ENCODE measurements around the gene WIPI1.
A peak's percentile ranks its signal among the peaks of the same experiment; 100 is the strongest.

The WIPI1 gene

DNA sequence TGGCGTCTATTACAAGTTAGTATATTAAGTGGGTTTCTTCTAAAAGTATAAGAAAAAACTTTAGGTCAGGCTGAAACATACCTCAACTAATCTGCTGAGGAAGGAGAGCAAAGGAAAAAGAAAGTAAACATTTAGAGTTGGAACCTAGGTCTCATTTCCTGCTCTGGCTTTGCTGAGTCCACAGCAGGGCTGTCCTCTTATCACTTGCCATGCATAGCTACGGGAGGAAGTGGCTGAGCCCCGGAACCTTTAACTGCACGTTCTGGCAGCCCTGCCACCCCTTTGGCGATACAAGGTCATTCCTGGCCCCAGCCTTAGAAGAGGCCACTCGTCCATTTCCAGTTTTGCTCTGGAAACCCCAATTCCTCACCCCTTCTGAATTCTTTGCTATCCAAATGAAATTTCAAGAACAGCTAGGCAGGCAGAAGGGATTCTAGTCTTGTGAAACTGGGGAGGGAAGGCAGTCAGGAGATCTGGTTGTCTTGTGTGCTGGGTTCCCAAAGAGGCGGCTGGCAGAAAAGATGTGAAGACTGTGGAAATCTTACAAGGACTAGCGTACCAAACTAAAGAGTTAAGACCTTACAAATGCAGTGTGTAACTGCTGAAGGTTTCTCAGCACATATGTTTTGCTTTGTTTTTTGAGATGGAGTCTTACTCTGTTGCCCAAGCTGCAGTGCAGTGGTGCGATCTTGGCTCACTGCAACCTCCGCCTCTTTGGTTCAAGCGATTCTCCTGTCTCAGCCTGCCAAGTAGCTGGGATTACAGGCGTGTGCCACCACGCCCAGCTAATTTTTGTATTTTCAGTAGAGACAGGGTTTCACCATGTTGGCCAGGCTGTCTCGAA lies 19.1 kb downstream of the WIPI1 start:
- DNase-seq (ENCODE audit: low read depth), result no peak
- TF ChIP-seq, protein P1, sequence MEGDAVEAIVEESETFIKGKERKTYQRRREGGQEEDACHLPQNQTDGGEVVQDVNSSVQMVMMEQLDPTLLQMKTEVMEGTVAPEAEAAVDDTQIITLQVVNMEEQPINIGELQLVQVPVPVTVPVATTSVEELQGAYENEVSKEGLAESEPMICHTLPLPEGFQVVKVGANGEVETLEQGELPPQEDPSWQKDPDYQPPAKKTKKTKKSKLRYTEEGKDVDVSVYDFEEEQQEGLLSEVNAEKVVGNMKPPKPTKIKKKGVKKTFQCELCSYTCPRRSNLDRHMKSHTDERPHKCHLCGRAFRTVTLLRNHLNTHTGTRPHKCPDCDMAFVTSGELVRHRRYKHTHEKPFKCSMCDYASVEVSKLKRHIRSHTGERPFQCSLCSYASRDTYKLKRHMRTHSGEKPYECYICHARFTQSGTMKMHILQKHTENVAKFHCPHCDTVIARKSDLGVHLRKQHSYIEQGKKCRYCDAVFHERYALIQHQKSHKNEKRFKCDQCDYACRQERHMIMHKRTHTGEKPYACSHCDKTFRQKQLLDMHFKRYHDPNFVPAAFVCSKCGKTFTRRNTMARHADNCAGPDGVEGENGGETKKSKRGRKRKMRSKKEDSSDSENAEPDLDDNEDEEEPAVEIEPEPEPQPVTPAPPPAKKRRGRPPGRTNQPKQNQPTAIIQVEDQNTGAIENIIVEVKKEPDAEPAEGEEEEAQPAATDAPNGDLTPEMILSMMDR (conservative IDR thresholded peaks at IDR 0.05; ENCODE audit: low read depth, low read length), result no peak
- no peak overlapping the region for H3K4me3 ChIP-seq (ENCODE audit: low read length)

DNA sequence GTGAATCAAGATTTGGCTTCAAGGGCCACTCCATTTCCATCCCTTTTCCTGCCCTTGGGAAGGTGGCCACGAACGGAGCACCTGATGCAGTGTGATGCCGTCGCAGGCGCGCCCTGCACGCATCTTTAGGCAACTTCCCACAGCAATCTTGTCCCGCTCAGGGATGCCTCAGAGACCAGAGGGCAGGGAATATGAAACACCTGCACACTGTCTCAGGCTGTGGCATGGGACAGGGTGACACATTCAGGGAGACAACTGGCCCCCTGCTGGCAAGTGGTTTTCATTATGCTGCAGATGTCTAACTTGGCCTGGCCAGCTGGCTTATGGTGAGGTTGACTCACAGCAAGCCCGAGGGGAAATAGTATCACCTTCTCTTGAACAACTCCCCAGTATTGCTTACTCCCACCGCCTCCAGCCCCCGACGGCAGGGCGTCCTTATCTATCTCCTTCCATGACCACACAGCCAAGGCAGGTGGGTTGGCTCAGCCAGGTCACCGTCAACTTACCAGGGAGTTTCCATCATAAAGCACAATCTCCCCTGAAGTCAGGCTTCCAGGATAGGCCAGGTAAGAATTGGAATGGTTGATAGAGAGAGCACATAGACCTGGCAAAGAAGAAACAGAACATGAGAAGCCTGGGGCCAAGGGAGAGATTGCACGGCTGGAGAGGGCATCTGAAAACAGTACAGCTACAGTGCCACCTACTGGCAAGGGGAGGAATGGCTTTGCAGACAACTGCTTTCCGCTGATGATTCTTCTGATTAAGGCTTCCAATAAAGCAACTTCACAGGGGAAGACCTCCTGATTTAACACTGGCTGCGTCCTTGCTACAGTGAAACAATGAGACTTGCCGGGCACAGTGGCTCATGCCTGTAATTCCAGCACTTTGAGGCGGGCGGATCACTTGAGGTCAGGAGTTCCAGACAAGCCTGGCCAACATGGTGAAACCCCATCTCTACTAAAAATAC lies 21.1 kb downstream of the WIPI1 start:
- no peak overlapping the region for H3K4me3 ChIP-seq (ENCODE audit: low read length)
- TF ChIP-seq, protein P1 (conservative IDR thresholded peaks at IDR 0.05; ENCODE audit: low read depth, low read length), result peak; percentile 99
- no peak for DNase-seq (ENCODE audit: low read depth)

DNA sequence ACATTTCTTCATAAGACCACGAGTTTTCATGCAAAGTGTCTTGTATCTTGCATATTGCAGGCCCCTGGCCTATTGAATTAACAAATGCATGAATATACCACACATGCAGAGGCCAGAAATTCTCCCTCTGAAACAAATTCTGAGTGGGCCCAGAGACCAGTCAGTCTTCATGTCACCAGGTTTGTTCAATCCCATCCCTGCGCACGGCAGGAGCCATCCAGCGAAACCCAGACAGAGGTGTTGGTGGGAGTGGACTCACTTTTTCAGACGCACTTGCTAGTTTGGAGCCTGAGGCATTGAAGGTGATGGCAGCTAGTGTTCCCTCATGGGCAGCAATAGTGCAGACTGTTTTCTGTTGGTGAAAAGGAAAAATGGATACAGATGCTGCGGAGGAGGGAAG lies 21.9 kb downstream of the WIPI1 start:
- DNase-seq (ENCODE audit: low read depth), result no peak
- no peak overlapping the region for H3K4me3 ChIP-seq (ENCODE audit: low read length)
- TF ChIP-seq, protein P1 (conservative IDR thresholded peaks at IDR 0.05; ENCODE audit: low read depth, low read length), result no peak

DNA sequence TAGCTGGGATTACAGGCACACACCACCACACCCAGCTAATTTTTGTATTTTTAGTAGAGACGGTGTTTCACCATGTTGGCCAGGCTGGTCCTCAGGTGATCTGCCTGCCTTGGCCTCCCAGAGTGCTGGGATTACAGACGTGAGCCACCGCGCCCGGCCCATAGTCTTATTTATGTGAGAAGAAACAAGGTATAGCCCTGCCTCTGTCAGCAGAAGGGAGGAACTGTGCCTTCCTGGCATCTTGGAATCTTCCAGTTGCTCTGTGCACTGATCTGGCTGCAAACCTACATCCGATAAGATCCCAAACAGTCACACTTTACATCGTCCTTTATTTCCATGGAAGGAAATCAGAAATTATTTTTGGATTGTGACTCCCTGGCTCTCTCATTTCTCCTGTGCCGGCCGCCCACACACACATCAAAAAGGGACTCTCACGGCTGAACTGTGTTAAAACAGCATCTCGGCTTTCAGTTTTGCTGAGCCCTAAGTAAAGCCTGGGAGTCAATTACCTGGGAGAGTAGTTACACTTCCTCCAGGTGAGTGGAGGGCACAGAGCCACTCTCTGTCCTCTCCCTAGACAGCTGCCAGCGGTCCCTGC lies 23.3 kb downstream of the WIPI1 start:
- H3K4me3 ChIP-seq (ENCODE audit: low read length), result no peak overlapping the region
- TF ChIP-seq, protein P1 (conservative IDR thresholded peaks at IDR 0.05; ENCODE audit: low read depth, low read length), result no peak

DNA sequence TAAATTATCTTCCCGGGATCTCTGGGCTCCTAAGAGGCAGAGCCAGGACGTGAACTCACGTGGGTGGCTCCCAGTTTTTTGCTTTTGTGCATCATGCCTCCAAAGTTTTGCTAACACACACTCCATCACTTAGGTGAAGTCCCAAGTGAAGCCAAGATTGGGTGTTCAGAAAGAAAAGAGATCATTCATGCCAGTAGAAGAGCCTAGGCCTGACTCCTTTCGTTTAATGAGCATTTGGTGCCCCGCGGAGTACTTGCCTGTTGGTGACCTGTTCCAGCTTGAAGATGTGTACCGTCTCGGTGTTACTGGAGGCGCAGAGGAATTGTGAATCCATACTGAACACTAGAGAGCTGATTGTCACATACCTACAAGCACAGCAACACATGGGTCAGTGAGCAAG lies 24.1 kb downstream of the WIPI1 start:
- H3K4me3 ChIP-seq (ENCODE audit: low read length), result no peak overlapping the region
- DNase-seq (ENCODE audit: low read depth), result no peak
- TF ChIP-seq, protein P1 (conservative IDR thresholded peaks at IDR 0.05; ENCODE audit: low read depth, low read length), result no peak

More for the DNA sequence above, 23.3 kb downstream of the WIPI1 start:
- DNase-seq (ENCODE audit: low read depth), result no peak

DNA sequence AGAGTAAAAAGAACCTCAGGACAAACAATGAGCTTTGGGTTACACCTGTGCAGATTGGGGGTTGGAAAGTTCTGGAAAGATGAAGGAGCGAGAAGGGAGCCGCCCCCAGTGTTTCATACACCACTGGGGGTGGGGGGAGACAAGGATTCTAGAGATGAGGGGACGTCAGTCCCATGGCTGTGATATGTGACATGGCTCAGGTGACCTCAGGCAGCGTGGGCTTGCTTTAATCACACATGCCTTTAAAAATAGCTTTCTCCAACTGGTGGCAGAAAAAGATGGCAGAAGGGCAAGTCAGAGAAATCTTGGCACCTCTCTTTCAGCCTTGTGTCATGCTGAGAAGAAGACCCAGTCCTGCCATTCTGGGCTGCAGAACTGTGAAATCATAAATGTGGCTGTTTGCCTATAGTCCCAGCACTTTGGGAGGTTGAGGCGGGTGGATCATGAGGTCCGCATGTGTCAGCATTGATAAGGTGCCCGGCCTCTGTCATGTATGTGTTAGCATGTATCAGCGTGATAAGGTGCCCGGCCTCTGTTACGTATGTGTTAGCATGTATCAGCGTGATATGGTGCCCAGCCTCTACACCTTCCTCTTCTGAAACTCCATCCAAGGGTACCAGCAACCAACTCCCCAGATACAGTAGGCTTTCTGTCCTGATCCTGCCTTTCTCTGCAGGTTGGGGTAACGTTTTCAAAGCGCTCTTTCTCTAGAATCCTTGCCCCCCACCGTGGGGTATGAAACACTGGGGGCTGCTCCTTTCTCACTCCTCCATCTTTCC lies 25.0 kb downstream of the WIPI1 start:
- no peak overlapping the region for H3K4me3 ChIP-seq (ENCODE audit: low read length)
- TF ChIP-seq, protein P1 (conservative IDR thresholded peaks at IDR 0.05; ENCODE audit: low read depth, low read length), result no peak
- no peak for DNase-seq (ENCODE audit: low read depth)

All from retinal pigment epithelial cell (primary cell).